ENCODE results near the gene CORO2B.

The CORO2B gene

DNA sequence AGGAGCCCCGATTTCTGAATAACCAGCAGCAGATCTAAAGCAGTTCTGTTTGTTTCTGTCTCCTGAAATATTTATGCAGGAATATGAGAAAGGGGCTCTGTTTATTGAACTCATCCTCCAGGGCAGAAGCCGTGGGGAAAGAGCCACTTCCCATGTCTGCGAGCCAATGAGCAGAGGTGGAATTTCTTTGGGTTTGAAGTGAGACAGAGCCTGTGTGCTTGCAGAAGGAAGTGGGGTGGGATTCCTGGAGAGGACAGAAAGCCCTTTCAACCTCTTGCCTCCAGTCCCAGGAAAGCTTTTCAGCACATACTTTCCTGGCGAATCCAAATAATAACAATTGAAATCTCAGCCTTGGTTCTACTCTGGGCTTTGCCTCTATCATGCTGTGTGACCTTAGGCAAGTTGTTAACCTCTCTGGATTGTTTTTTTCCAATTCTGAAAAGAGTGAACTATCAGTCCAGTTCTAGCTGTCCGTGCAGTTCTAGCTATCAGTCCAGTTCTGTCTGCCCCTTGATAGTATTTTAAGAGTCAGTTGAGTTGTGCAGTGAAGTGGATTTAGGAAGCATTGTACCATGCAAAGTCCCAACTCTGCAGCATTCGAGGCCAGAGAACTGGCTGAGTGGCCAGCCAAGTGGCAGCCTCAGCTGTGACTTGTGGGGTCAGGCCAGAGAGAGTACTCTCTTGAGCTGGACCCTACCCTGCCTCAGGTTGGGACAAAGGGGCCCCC is 15.9 kb downstream of the CORO2B start:
- no peak for TF ChIP-seq PPARA (CRISPR knock-in tag; IDR thresholded peaks at IDR 0.05; ENCODE audit: borderline replicate concordance)
- TF ChIP-seq ZNF565 (CRISPR knock-in tag; conservative IDR thresholded peaks at IDR 0.05; ENCODE audit: low read depth), result no peak
- TF ChIP-seq OSR1 (CRISPR knock-in tag; IDR thresholded peaks at IDR 0.05), result no peak
- TF ChIP-seq SNAI2 (CRISPR knock-in tag; IDR thresholded peaks at IDR 0.05), result no peak
- TF ChIP-seq ESRRG (CRISPR knock-in tag; IDR thresholded peaks at IDR 0.05), result no peak
- TF ChIP-seq ISL1 (CRISPR knock-in tag; IDR thresholded peaks at IDR 0.05), result no peak
- no peak for ATAC-seq

DNA sequence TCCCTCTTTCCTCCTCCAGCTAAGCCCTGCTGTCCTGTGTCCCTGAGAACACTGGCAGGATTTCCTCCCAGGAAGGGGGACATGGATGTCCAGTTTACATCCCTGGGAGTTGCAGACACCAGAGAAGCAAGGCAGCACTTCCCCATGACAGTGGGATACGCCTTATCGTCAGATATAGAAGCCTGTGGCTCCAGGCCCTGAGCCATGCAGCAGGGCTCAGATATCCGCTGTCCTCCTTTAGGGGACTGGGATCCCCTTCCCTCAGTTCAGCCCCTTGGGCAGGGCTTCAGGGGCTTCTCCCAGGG is 16.4 kb downstream of the CORO2B start:
- TF ChIP-seq, protein P1, sequence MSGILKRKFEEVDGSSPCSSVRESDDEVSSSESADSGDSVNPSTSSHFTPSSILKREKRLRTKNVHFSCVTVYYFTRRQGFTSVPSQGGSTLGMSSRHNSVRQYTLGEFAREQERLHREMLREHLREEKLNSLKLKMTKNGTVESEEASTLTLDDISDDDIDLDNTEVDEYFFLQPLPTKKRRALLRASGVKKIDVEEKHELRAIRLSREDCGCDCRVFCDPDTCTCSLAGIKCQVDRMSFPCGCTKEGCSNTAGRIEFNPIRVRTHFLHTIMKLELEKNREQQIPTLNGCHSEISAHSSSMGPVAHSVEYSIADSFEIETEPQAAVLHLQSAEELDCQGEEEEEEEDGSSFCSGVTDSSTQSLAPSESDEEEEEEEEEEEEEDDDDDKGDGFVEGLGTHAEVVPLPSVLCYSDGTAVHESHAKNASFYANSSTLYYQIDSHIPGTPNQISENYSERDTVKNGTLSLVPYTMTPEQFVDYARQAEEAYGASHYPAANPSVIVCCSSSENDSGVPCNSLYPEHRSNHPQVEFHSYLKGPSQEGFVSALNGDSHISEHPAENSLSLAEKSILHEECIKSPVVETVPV (CRISPR knock-in tag; IDR thresholded peaks at IDR 0.05), result no peak
- TF ChIP-seq TOX (CRISPR knock-in tag; IDR thresholded peaks at IDR 0.05; ENCODE audit: borderline replicate concordance) (no peak), RARB (CRISPR knock-in tag; IDR thresholded peaks at IDR 0.05) (no peak), ZNF70 (CRISPR knock-in tag; IDR thresholded peaks at IDR 0.05) (no peak), ESRRG (CRISPR knock-in tag; IDR thresholded peaks at IDR 0.05) (no peak), PATZ1 (CRISPR knock-in tag; IDR thresholded peaks at IDR 0.05; ENCODE audit: borderline replicate concordance) (no peak), ZFP30 (CRISPR knock-in tag; IDR thresholded peaks at IDR 0.05) (no peak), ARNTL (CRISPR knock-in tag; IDR thresholded peaks at IDR 0.05; ENCODE audit: borderline replicate concordance, low read depth) (no peak), ZNF565 (CRISPR knock-in tag; conservative IDR thresholded peaks at IDR 0.05; ENCODE audit: low read depth) (no peak), BACH2 (CRISPR knock-in tag; IDR thresholded peaks at IDR 0.05; ENCODE audit: borderline replicate concordance) (no peak), TSHZ2 (CRISPR knock-in tag; IDR thresholded peaks at IDR 0.05) (no peak), ZFP3 (CRISPR knock-in tag; IDR thresholded peaks at IDR 0.05) (no peak)
- TF ChIP-seq, protein P2, sequence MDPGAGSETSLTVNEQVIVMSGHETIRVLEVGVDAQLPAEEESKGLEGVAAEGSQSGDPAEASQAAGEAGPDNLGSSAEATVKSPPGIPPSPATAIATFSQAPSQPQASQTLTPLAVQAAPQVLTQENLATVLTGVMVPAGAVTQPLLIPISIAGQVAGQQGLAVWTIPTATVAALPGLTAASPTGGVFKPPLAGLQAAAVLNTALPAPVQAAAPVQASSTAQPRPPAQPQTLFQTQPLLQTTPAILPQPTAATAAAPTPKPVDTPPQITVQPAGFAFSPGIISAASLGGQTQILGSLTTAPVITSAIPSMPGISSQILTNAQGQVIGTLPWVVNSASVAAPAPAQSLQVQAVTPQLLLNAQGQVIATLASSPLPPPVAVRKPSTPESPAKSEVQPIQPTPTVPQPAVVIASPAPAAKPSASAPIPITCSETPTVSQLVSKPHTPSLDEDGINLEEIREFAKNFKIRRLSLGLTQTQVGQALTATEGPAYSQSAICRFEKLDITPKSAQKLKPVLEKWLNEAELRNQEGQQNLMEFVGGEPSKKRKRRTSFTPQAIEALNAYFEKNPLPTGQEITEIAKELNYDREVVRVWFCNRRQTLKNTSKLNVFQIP (CRISPR knock-in tag; IDR thresholded peaks at IDR 0.05; ENCODE audit: borderline replicate concordance, low read depth), result no peak
- no peak for ATAC-seq

DNA sequence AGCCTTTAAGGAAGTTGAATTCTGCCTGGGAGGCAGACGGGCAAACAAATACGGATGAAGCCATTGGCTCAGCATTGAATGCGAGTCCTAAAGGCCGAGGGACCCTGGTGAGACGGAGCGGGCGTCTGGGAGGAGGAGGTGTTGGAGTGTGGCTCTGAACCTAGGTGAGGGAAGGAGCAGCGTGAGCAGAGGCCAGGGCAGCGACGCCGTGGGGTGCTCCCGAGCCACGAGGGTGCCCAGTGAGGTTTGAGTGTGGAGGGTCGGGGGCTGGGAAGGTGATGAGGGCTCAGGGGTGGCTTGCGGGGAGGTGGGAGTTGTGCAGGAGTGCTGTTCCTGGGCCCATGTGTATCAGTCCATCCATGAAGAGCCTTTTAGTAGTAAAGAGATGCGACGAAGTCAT is 17.0 kb downstream of the CORO2B start:
- ATAC-seq, result no peak
- TF ChIP-seq CSDC2 (CRISPR knock-in tag; IDR thresholded peaks at IDR 0.05), result no peak
- no peak for TF ChIP-seq TOX (CRISPR knock-in tag; IDR thresholded peaks at IDR 0.05; ENCODE audit: borderline replicate concordance)
- no peak for TF ChIP-seq CREB5 (CRISPR knock-in tag; IDR thresholded peaks at IDR 0.05; ENCODE audit: low read depth)
- no peak for TF ChIP-seq PPARA (CRISPR knock-in tag; IDR thresholded peaks at IDR 0.05; ENCODE audit: borderline replicate concordance)
- TF ChIP-seq, protein P2 (CRISPR knock-in tag; IDR thresholded peaks at IDR 0.05; ENCODE audit: borderline replicate concordance, low read depth), result no peak
- TF ChIP-seq ISL1 (CRISPR knock-in tag; IDR thresholded peaks at IDR 0.05), result no peak
- no peak for TF ChIP-seq ZNF565 (CRISPR knock-in tag; conservative IDR thresholded peaks at IDR 0.05; ENCODE audit: low read depth)

Data from SK-N-SH treated with all-trans-retinoic acid at 6 μM for 48 hours (cell line).